ENCODE results near the gene GPC1.

GPC1 gene

GRCh38 chr2:240464514-240465241, 29.2 kb downstream of the GPC1 start:
- Histone ChIP-seq H3K4me3 (ENCODE audit: low read depth in 1 of 2, low read length in 2 of 2) (no peak overlapping the region), H3K36me3 (ENCODE audit: insufficient read depth, low read length) (peaks cover 10% of the 10 kb centered on the region), H3K9ac (ENCODE audit: low read length) (no peak overlapping the region), H3K27ac (ENCODE audit: low read depth, low read length) (no peak overlapping the region), H3K27me3 (ENCODE audit: control insufficient read depth in 1 of 2, insufficient read depth in 2 of 2, low read length in 2 of 2) (no peaks in the 10 kb centered on the region), H3K9me3 (ENCODE audit: low read length) (no peaks in the 10 kb centered on the region), H3K4me1 (ENCODE audit: insufficient read depth, low read length) (no peaks in the 10 kb centered on the region)

- no peaks in the 10 kb centered on the region for H3K27me3 ChIP-seq (ENCODE audit: control insufficient read depth in 1 of 2, insufficient read depth in 2 of 2, low read length in 2 of 2)
- H3K36me3 ChIP-seq (ENCODE audit: insufficient read depth, low read length), result peaks cover 10% of the 10 kb centered on the region
- no peak overlapping the region for H3K4me3 ChIP-seq (ENCODE audit: low read depth in 1 of 2, low read length in 2 of 2)
- H3K9me3 ChIP-seq (ENCODE audit: low read length), result no peaks in the 10 kb centered on the region
- no peaks in the 10 kb centered on the region for H3K4me1 ChIP-seq (ENCODE audit: insufficient read depth, low read length)
- no peak overlapping the region for H3K27ac ChIP-seq (ENCODE audit: low read depth, low read length)
- no peak overlapping the region for H3K9ac ChIP-seq (ENCODE audit: low read length)
Measured at GRCh38 chr2:240465268-240465764, 29.9 kb downstream of the GPC1 start.

- Histone ChIP-seq H3K27ac (ENCODE audit: low read depth, low read length) (no peak overlapping the region), H3K36me3 (ENCODE audit: insufficient read depth, low read length) (peaks cover 10% of the 10 kb centered on the region), H3K27me3 (ENCODE audit: control insufficient read depth in 1 of 2, insufficient read depth in 2 of 2, low read length in 2 of 2) (no peaks in the 10 kb centered on the region)
Measured at GRCh38 chr2:240465765-240466578, 30.5 kb downstream of the GPC1 start.

GRCh38 chr2:240466579-240467148, 31.2 kb downstream of the GPC1 start:
- H3K36me3 ChIP-seq (ENCODE audit: insufficient read depth, low read length), result peaks cover 10% of the 10 kb centered on the region

More at GRCh38 chr2:240465765-240466578, 30.5 kb downstream of the GPC1 start:
- H3K4me3 ChIP-seq (ENCODE audit: low read depth in 1 of 2, low read length in 2 of 2), result no peak overlapping the region
- H3K9ac ChIP-seq (ENCODE audit: low read length), result no peak overlapping the region
- no peaks in the 10 kb centered on the region for H3K4me1 ChIP-seq (ENCODE audit: insufficient read depth, low read length)
- no peaks in the 10 kb centered on the region for H3K9me3 ChIP-seq (ENCODE audit: low read length)

GRCh38 chr2:240467149-240467642, 31.7 kb downstream of the GPC1 start:
- H3K4me1 ChIP-seq (ENCODE audit: insufficient read depth, low read length), result no peaks in the 10 kb centered on the region
- H3K9me3 ChIP-seq (ENCODE audit: low read length), result no peaks in the 10 kb centered on the region
- H3K27ac ChIP-seq (ENCODE audit: low read depth, low read length), result no peak overlapping the region
- no peak overlapping the region for H3K4me3 ChIP-seq (ENCODE audit: low read depth in 1 of 2, low read length in 2 of 2)
- no peaks in the 10 kb centered on the region for H3K27me3 ChIP-seq (ENCODE audit: control insufficient read depth in 1 of 2, insufficient read depth in 2 of 2, low read length in 2 of 2)
- peaks cover 10% of the 10 kb centered on the region for H3K36me3 ChIP-seq (ENCODE audit: insufficient read depth, low read length)
- no peak overlapping the region for H3K9ac ChIP-seq (ENCODE audit: low read length)

More at GRCh38 chr2:240466579-240467148, 31.2 kb downstream of the GPC1 start:
- no peaks in the 10 kb centered on the region for H3K9me3 ChIP-seq (ENCODE audit: low read length)
- no peak overlapping the region for H3K4me3 ChIP-seq (ENCODE audit: low read depth in 1 of 2, low read length in 2 of 2)
- no peak overlapping the region for H3K9ac ChIP-seq (ENCODE audit: low read length)
- H3K4me1 ChIP-seq (ENCODE audit: insufficient read depth, low read length), result no peaks in the 10 kb centered on the region
- H3K27me3 ChIP-seq (ENCODE audit: control insufficient read depth in 1 of 2, insufficient read depth in 2 of 2, low read length in 2 of 2), result no peaks in the 10 kb centered on the region
- no peak overlapping the region for H3K27ac ChIP-seq (ENCODE audit: low read depth, low read length)

- H3K4me3 ChIP-seq (ENCODE audit: low read depth in 1 of 2, low read length in 2 of 2), result no peak overlapping the region
- no peaks in the 10 kb centered on the region for H3K4me1 ChIP-seq (ENCODE audit: insufficient read depth, low read length)
- no peaks in the 10 kb centered on the region for H3K9me3 ChIP-seq (ENCODE audit: low read length)
- no peak overlapping the region for H3K27ac ChIP-seq (ENCODE audit: low read depth, low read length)
- no peak overlapping the region for H3K9ac ChIP-seq (ENCODE audit: low read length)
- no peaks in the 10 kb centered on the region for H3K27me3 ChIP-seq (ENCODE audit: control insufficient read depth in 1 of 2, insufficient read depth in 2 of 2, low read length in 2 of 2)
- peaks cover 10% of the 10 kb centered on the region for H3K36me3 ChIP-seq (ENCODE audit: insufficient read depth, low read length)
Measured at GRCh38 chr2:240467659-240468302, 32.3 kb downstream of the GPC1 start.

GRCh38 chr2:240468303-240469238, 33.1 kb downstream of the GPC1 start:
- no peak overlapping the region for H3K27ac ChIP-seq (ENCODE audit: low read depth, low read length)
- peaks cover under 1% of the 10 kb centered on the region for H3K9me3 ChIP-seq (ENCODE audit: low read length)
- no peaks in the 10 kb centered on the region for H3K4me1 ChIP-seq (ENCODE audit: insufficient read depth, low read length)
- H3K27me3 ChIP-seq (ENCODE audit: control insufficient read depth in 1 of 2, insufficient read depth in 2 of 2, low read length in 2 of 2), result no peaks in the 10 kb centered on the region
- no peak overlapping the region for H3K9ac ChIP-seq (ENCODE audit: low read length)
- no peak overlapping the region for H3K4me3 ChIP-seq (ENCODE audit: low read depth in 1 of 2, low read length in 2 of 2)
- peaks cover 7% of the 10 kb centered on the region for H3K36me3 ChIP-seq (ENCODE audit: insufficient read depth, low read length)

- Histone ChIP-seq H3K36me3 (ENCODE audit: insufficient read depth, low read length) (peaks cover under 1% of the 10 kb centered on the region), H3K27ac (ENCODE audit: low read depth, low read length) (no peak overlapping the region), H3K4me1 (ENCODE audit: insufficient read depth, low read length) (no peaks in the 10 kb centered on the region), H3K4me3 (ENCODE audit: low read depth in 1 of 2, low read length in 2 of 2) (no peak overlapping the region), H3K9ac (ENCODE audit: low read length) (no peak overlapping the region), H3K27me3 (ENCODE audit: control insufficient read depth in 1 of 2, insufficient read depth in 2 of 2, low read length in 2 of 2) (no peaks in the 10 kb centered on the region), H3K9me3 (ENCODE audit: low read length) (peaks cover 4% of the 10 kb centered on the region)
Measured at GRCh38 chr2:240469239-240469636, 33.8 kb downstream of the GPC1 start.

- no peak overlapping the region for H3K27ac ChIP-seq (ENCODE audit: low read depth, low read length)
- H3K9me3 ChIP-seq (ENCODE audit: low read length), result peaks cover 4% of the 10 kb centered on the region
- H3K9ac ChIP-seq (ENCODE audit: low read length), result no peak overlapping the region
- no peaks in the 10 kb centered on the region for H3K4me1 ChIP-seq (ENCODE audit: insufficient read depth, low read length)
- no peaks in the 10 kb centered on the region for H3K36me3 ChIP-seq (ENCODE audit: insufficient read depth, low read length)
- no peak overlapping the region for H3K4me3 ChIP-seq (ENCODE audit: low read depth in 1 of 2, low read length in 2 of 2)
- H3K27me3 ChIP-seq (ENCODE audit: control insufficient read depth in 1 of 2, insufficient read depth in 2 of 2, low read length in 2 of 2), result no peaks in the 10 kb centered on the region
Measured at GRCh38 chr2:240469740-240470139, 34.3 kb downstream of the GPC1 start.

- H3K9ac ChIP-seq (ENCODE audit: low read length), result no peak overlapping the region
- no peaks in the 10 kb centered on the region for H3K4me1 ChIP-seq (ENCODE audit: insufficient read depth, low read length)
- H3K36me3 ChIP-seq (ENCODE audit: insufficient read depth, low read length), result no peaks in the 10 kb centered on the region
- peaks cover 4% of the 10 kb centered on the region for H3K9me3 ChIP-seq (ENCODE audit: low read length)
- H3K27ac ChIP-seq (ENCODE audit: low read depth, low read length), result no peak overlapping the region
- H3K4me3 ChIP-seq (ENCODE audit: low read depth in 1 of 2, low read length in 2 of 2), result no peak overlapping the region
- H3K27me3 ChIP-seq (ENCODE audit: control insufficient read depth in 1 of 2, insufficient read depth in 2 of 2, low read length in 2 of 2), result no peaks in the 10 kb centered on the region
Measured at GRCh38 chr2:240472078-240472790, 36.8 kb downstream of the GPC1 start.

Data from muscle layer of colon (tissue), 2 donors.